Measurements from ENCODE around the gene CLDN3. TPM values are rescaled to one million over a fixed set of nuclear protein-coding genes. Genes with fewer than 3 reads are reported as not detected.

Gene CLDN3
- total RNA-seq, 2 donors from 2014 or later = not detected

- H3K36me3 Mint-ChIP-seq (ENCODE audit: low read depth) = no peaks in the 10 kb centered on the region
Measured at GRCh38 chr7:73762659-73762999, 7.4 kb downstream of the CLDN3 start.

GRCh38 chr7:73761854-73762658 lies 8.0 kb downstream of the CLDN3 start:
- H3K36me3 Mint-ChIP-seq (ENCODE audit: low read depth) = no peaks in the 10 kb centered on the region

More at GRCh38 chr7:73762659-73762999, 7.4 kb downstream of the CLDN3 start:
- Mint-ChIP-seq H3K27me3 (peaks cover 3% of the 10 kb centered on the region), H3K4me1 (peaks cover 6% of the 10 kb centered on the region), H3K27ac (no peak overlapping the region), H3K4me3 (no peak overlapping the region)
- DNase-seq (no peak), ATAC-seq (no peak)
- no peaks in the 10 kb centered on the region for H3K9me3 ChIP-seq (ENCODE audit: control insufficient read depth, low read length, poor library complexity, severe bottlenecking)

GRCh38 chr7:73758581-73759138 lies 11.4 kb downstream of the CLDN3 start:
- H3K27me3 Mint-ChIP-seq = no peaks in the 10 kb centered on the region
- H3K27ac Mint-ChIP-seq = no peak overlapping the region
- ATAC-seq (no peak), DNase-seq (no peak)
- H3K9me3 ChIP-seq (ENCODE audit: control insufficient read depth, low read length, poor library complexity, severe bottlenecking) = no peaks in the 10 kb centered on the region
- no peak overlapping the region for H3K4me3 Mint-ChIP-seq
- H3K36me3 Mint-ChIP-seq (ENCODE audit: low read depth) = no peaks in the 10 kb centered on the region
- H3K4me1 Mint-ChIP-seq = peaks cover 3% of the 10 kb centered on the region

More at GRCh38 chr7:73761854-73762658, 8.0 kb downstream of the CLDN3 start:
- H3K9me3 ChIP-seq (ENCODE audit: control insufficient read depth, low read length, poor library complexity, severe bottlenecking) = no peaks in the 10 kb centered on the region
- ATAC-seq (no peak), DNase-seq (no peak)
- Mint-ChIP-seq H3K4me3 (no peak overlapping the region), H3K4me1 (peaks cover 6% of the 10 kb centered on the region), H3K27me3 (no peaks in the 10 kb centered on the region), H3K27ac (no peak overlapping the region)

- Mint-ChIP-seq H3K4me3 (no peak overlapping the region), H3K27ac (no peak overlapping the region), H3K36me3 (ENCODE audit: low read depth) (peaks cover 2% of the 10 kb centered on the region), H3K27me3 (peaks cover 25% of the 10 kb centered on the region), H3K4me1 (peaks cover 9% of the 10 kb centered on the region)
- ATAC-seq (no peak), DNase-seq (no peak)
- H3K9me3 ChIP-seq (ENCODE audit: control insufficient read depth, low read length, poor library complexity, severe bottlenecking) = no peaks in the 10 kb centered on the region
Measured at GRCh38 chr7:73749931-73750776, 19.9 kb downstream of the CLDN3 start.

- peaks cover 9% of the 10 kb centered on the region for H3K4me1 Mint-ChIP-seq
Measured at GRCh38 chr7:73746378-73746777, 23.7 kb downstream of the CLDN3 start.

GRCh38 chr7:73742753-73743641 lies 27.1 kb downstream of the CLDN3 start:
- H3K4me3 Mint-ChIP-seq = no peak overlapping the region
- ATAC-seq (no peak), DNase-seq (no peak)
- H3K27ac Mint-ChIP-seq = peak overlapping the region; percentile 37
- H3K36me3 Mint-ChIP-seq (ENCODE audit: low read depth) = no peaks in the 10 kb centered on the region
- H3K27me3 Mint-ChIP-seq = no peaks in the 10 kb centered on the region
- H3K9me3 ChIP-seq (ENCODE audit: control insufficient read depth, low read length, poor library complexity, severe bottlenecking) = no peaks in the 10 kb centered on the region
- peaks cover 8% of the 10 kb centered on the region for H3K4me1 Mint-ChIP-seq

More at GRCh38 chr7:73746378-73746777, 23.7 kb downstream of the CLDN3 start:
- H3K9me3 ChIP-seq (ENCODE audit: control insufficient read depth, low read length, poor library complexity, severe bottlenecking) = no peaks in the 10 kb centered on the region
- ATAC-seq (no peak), DNase-seq (no peak)
- Mint-ChIP-seq H3K36me3 (ENCODE audit: low read depth) (peaks cover 2% of the 10 kb centered on the region), H3K4me3 (no peak overlapping the region), H3K27me3 (peaks cover 19% of the 10 kb centered on the region), H3K27ac (no peak overlapping the region)

- no peak for ATAC-seq
- Mint-ChIP-seq H3K36me3 (ENCODE audit: low read depth) (no peaks in the 10 kb centered on the region), H3K4me1 (peaks cover 8% of the 10 kb centered on the region), H3K27me3 (no peaks in the 10 kb centered on the region), H3K27ac (no peak overlapping the region), H3K4me3 (no peak overlapping the region)
- H3K9me3 ChIP-seq (ENCODE audit: control insufficient read depth, low read length, poor library complexity, severe bottlenecking) = no peaks in the 10 kb centered on the region
- DNase-seq = no peak
Measured at GRCh38 chr7:73742338-73742752, 27.7 kb downstream of the CLDN3 start.

- no peak overlapping the region for H3K27ac Mint-ChIP-seq
- no peak overlapping the region for H3K4me3 Mint-ChIP-seq
- ATAC-seq = no peak
- no peaks in the 10 kb centered on the region for H3K36me3 Mint-ChIP-seq (ENCODE audit: low read depth)
- H3K27me3 Mint-ChIP-seq = no peaks in the 10 kb centered on the region
- DNase-seq = no peak
- H3K9me3 ChIP-seq (ENCODE audit: control insufficient read depth, low read length, poor library complexity, severe bottlenecking) = no peaks in the 10 kb centered on the region
- H3K4me1 Mint-ChIP-seq = peaks cover 8% of the 10 kb centered on the region
Measured at GRCh38 chr7:73741600-73741999, 28.5 kb downstream of the CLDN3 start.

GRCh38 chr7:73740771-73741170 lies 29.3 kb downstream of the CLDN3 start:
- H3K36me3 Mint-ChIP-seq (ENCODE audit: low read depth) = no peaks in the 10 kb centered on the region
- peaks cover 4% of the 10 kb centered on the region for H3K4me1 Mint-ChIP-seq
- DNase-seq (no peak), ATAC-seq (no peak)
- no peaks in the 10 kb centered on the region for H3K27me3 Mint-ChIP-seq
- no peak overlapping the region for H3K4me3 Mint-ChIP-seq
- no peak overlapping the region for H3K27ac Mint-ChIP-seq
- H3K9me3 ChIP-seq (ENCODE audit: control insufficient read depth, low read length, poor library complexity, severe bottlenecking) = no peaks in the 10 kb centered on the region

- no peak for ATAC-seq
- DNase-seq = no peak
- H3K27me3 Mint-ChIP-seq = no peaks in the 10 kb centered on the region
- peaks cover 4% of the 10 kb centered on the region for H3K4me1 Mint-ChIP-seq
- H3K36me3 Mint-ChIP-seq (ENCODE audit: low read depth) = no peaks in the 10 kb centered on the region
- no peaks in the 10 kb centered on the region for H3K9me3 ChIP-seq (ENCODE audit: control insufficient read depth, low read length, poor library complexity, severe bottlenecking)
- H3K27ac Mint-ChIP-seq = no peak overlapping the region
- H3K4me3 Mint-ChIP-seq = no peak overlapping the region
Measured at GRCh38 chr7:73740212-73740611, 29.9 kb downstream of the CLDN3 start.

- DNase-seq (no peak), ATAC-seq (no peak)
- H3K4me3 Mint-ChIP-seq = peak overlapping the region; percentile 93
- no peaks in the 10 kb centered on the region for H3K27me3 Mint-ChIP-seq
- peak overlapping the region; percentile 77 for H3K27ac Mint-ChIP-seq
- no peaks in the 10 kb centered on the region for H3K9me3 ChIP-seq (ENCODE audit: control insufficient read depth, low read length, poor library complexity, severe bottlenecking)
- H3K4me1 Mint-ChIP-seq = peaks cover 8% of the 10 kb centered on the region
- H3K36me3 Mint-ChIP-seq (ENCODE audit: low read depth) = no peaks in the 10 kb centered on the region
Measured at GRCh38 chr7:73739387-73739767, 30.7 kb downstream of the CLDN3 start.

- ATAC-seq (peak; percentile 93), DNase-seq (peak; percentile 95 to 98 (median 97))
- peaks cover 8% of the 10 kb centered on the region for H3K4me1 Mint-ChIP-seq
- no peaks in the 10 kb centered on the region for H3K27me3 Mint-ChIP-seq
- peak within 1 kb of the TSS; percentile 93 for H3K4me3 Mint-ChIP-seq
- H3K27ac Mint-ChIP-seq = peak within 1 kb of the TSS; percentile 77
- H3K36me3 Mint-ChIP-seq (ENCODE audit: low read depth) = no peaks in the 10 kb centered on the region
- no peaks in the 10 kb centered on the region for H3K9me3 ChIP-seq (ENCODE audit: control insufficient read depth, low read length, poor library complexity, severe bottlenecking)
Measured at GRCh38 chr7:73738612-73739386, 31.3 kb downstream of the CLDN3 start, which contains the start of gene ABHD11. ABHD11 (minus strand) TSS chr7:73738802; CDS start chr7:73738770, 32 bp downstream.

Measured in T-helper 17 cell (primary cell).